HCT116 (cell line): ENCODE data around the gene HRK. TPM values are rescaled to one million over a fixed set of nuclear protein-coding genes. Genes with fewer than 3 reads are reported as not detected.

ENCODE experiments used
- ATAC-seq: fragments of 200-7000 bp; cut with Tn5 transposase; 2 replicates; pipeline ENCODE4 v1.9.1; 2020; ENCODE audit warnings: mild to moderate bottlenecking, moderate library complexity
- BruUV-seq: library from RNA; stranded (reverse); fragments of 400-500 nt; replicated peaks from 2 replicates; lab custom pipeline; 2021; lab: Mats Ljungman, UMichigan
- CTCF ChIA-PET: fragments of 300-600 bp; sonication (Branson Sonifier 250); formaldehyde crosslinking; loops from one replicate; lab custom pipeline; 2021; ENCODE audit warnings: antibody characterized with exemption; lab: Charles Lee
- POLR2A ChIA-PET: fragments of 300-600, 350-600 bp; sonication (Branson Sonifier 250); formaldehyde crosslinking; loops from one replicate; lab custom pipeline; 2021; ENCODE audit warnings: antibody characterized with exemption; lab: Charles Lee
- RAD21 ChIA-PET, 2 experiments: fragments of 300-600 bp; sonication (Branson Sonifier 250); formaldehyde crosslinking; loops; one replicate each; lab custom pipeline; 2023; ENCODE audit warnings: low total read pairs in 2 of 2; ENCODE audit not compliant: uncharacterized antibody in 2 of 2, unreplicated experiment in 2 of 2, low non-redundant PET in 1 of 2; lab: Charles Lee
- DNase-seq: peaks from one replicate; pipeline ENCODE4 v3.0.0-alpha.2; 2010; ENCODE audit warnings: low read depth, low spot score
- H2AFZ ChIP-seq: fragments of 200-600 bp; shearing (Covaris generic), sonication (generic); 2 replicates; pipeline ENCODE4 v1.6.1; 2017; ENCODE audit warnings: low read depth, mixed run types, mixed read lengths, antibody characterized with exemption, low read length; ENCODE audit not compliant: poor library complexity, severe bottlenecking
- H3K27ac ChIP-seq: 2 replicates; pipeline ENCODE4 v1.5.1; 2012; ENCODE audit warnings: low read depth, low read length
- H3K27me3 ChIP-seq: fragments of 200-600 bp; sonication (generic); 2 replicates; pipeline ENCODE4 v1.6.1; 2016; ENCODE audit warnings: mixed run types, low read length, mixed read lengths; ENCODE audit not compliant: insufficient read depth
- H3K36me3 ChIP-seq, 2 experiments: fragments of 200-500 bp in 1 of 2; fragments of 200-600 bp in 1 of 2; sonication (Bioruptor generic) in 1 of 2; sonication (generic) in 1 of 2; 2 replicates each; pipeline versions ENCODE4 v1.5.1 to v1.6.1; 2014 to 2016; ENCODE audit warnings: low read length in 2 of 2, inconsistent platforms in 1 of 2, mixed read lengths in 1 of 2, mixed run types in 1 of 2; ENCODE audit not compliant: insufficient read depth in 2 of 2, control insufficient read depth in 1 of 2
- H3K4me1 ChIP-seq, 2 experiments: fragments of 200-600 bp in 1 of 2; sonication (generic) in 1 of 2; 2 replicates each; pipeline versions ENCODE4 v1.5.1 to v1.6.1; 2012 to 2017; ENCODE audit warnings: low read length in 2 of 2, inconsistent platforms in 1 of 2, mild to moderate bottlenecking in 1 of 2, mixed read lengths in 1 of 2, mixed run types in 1 of 2, moderate library complexity in 1 of 2; ENCODE audit not compliant: insufficient read depth in 2 of 2, control insufficient read depth in 1 of 2
- H3K4me2 ChIP-seq: fragments of 200-600 bp; sonication (generic); 2 replicates; pipeline ENCODE4 v1.6.1; 2017; ENCODE audit warnings: mixed run types, low read length, mixed read lengths
- H3K4me3 ChIP-seq, 2 experiments: fragments of 200-600 bp in 1 of 2; sonication (generic) in 1 of 2; replicated peaks in 1 of 2; 2 replicates each; pipeline ENCODE4 v1.5.1; 2011 to 2016; ENCODE audit warnings: low read length in 2 of 2, control low read depth in 1 of 2, low read depth in 1 of 2, mild to moderate bottlenecking in 1 of 2, mixed read lengths in 1 of 2, mixed run types in 1 of 2
- H3K79me2 ChIP-seq: fragments of 200-600 bp; sonication (generic); 2 replicates; pipeline ENCODE4 v1.6.1; 2017; ENCODE audit warnings: mild to moderate bottlenecking, mixed run types, low read length, moderate library complexity, mixed read lengths; ENCODE audit not compliant: insufficient read depth
- H3K9ac ChIP-seq: fragments of 200-600 bp; sonication (generic); 2 replicates; pipeline ENCODE4 v1.6.1; 2016; ENCODE audit warnings: low read length, mixed read lengths
- H3K9me2 ChIP-seq: fragments of 200-600 bp; sonication (generic), shearing (Covaris generic); 2 replicates; pipeline ENCODE4 v1.6.1; 2017; ENCODE audit warnings: mixed run types, mild to moderate bottlenecking, moderate library complexity; ENCODE audit not compliant: insufficient read depth
- H3K9me3 ChIP-seq, 2 experiments: fragments of 200-500 bp in 1 of 2; fragments of 200-600 bp in 1 of 2; sonication (Bioruptor generic) in 1 of 2; sonication (generic) in 1 of 2; 2 replicates each; pipeline ENCODE4 v1.6.1; 2014 to 2017; ENCODE audit warnings: low read length in 2 of 2, mixed read lengths in 2 of 2, inconsistent platforms in 1 of 2, low read depth in 1 of 2, mild to moderate bottlenecking in 1 of 2, mixed run types in 1 of 2, moderate library complexity in 1 of 2; ENCODE audit not compliant: control insufficient read depth in 1 of 2, insufficient read depth in 1 of 2
- H4K20me1 ChIP-seq: fragments of 200-600 bp; sonication (generic), shearing (Covaris generic); 2 replicates; pipeline ENCODE4 v1.6.1; 2017; ENCODE audit warnings: mixed run types, mild to moderate bottlenecking, moderate library complexity; ENCODE audit not compliant: insufficient read depth
- CBX3 ChIP-seq: IDR thresholded peaks from 2 replicates; pipeline ENCODE4 v1.6.1; 2012; ENCODE audit warnings: low read depth
- CEBPB ChIP-seq: IDR thresholded peaks from 2 replicates; pipeline ENCODE4 v1.6.1; 2012; ENCODE audit warnings: low read depth
- EGR1 ChIP-seq: IDR thresholded peaks from 2 replicates; pipeline ENCODE4 v1.6.1; 2012; ENCODE audit warnings: low read depth
- EZH2phosphoT487 ChIP-seq: fragments of 200-600 bp; IDR thresholded peaks from 2 replicates; pipeline ENCODE4 v1.6.1; 2018; ENCODE audit warnings: antibody characterized with exemption, borderline replicate concordance
- FOSL1 ChIP-seq: IDR thresholded peaks from 2 replicates; pipeline ENCODE4 v1.6.1; 2012; ENCODE audit warnings: low read depth
- JUND ChIP-seq: IDR thresholded peaks from 2 replicates; pipeline ENCODE4 v1.6.1; 2012
- RAD21 ChIP-seq: IDR thresholded peaks from 2 replicates; pipeline ENCODE4 v1.6.1; 2012; ENCODE audit warnings: low read depth, mild to moderate bottlenecking
- SIN3A ChIP-seq: IDR thresholded peaks from 2 replicates; pipeline ENCODE4 v1.6.1; 2012; ENCODE audit warnings: low read depth
- SP1 ChIP-seq: IDR thresholded peaks from 2 replicates; pipeline ENCODE4 v1.6.1; 2012; ENCODE audit warnings: low read depth
- SRF ChIP-seq: IDR thresholded peaks from 2 replicates; pipeline ENCODE4 v1.6.1; 2012; ENCODE audit warnings: low read depth
- YY1 ChIP-seq: IDR thresholded peaks from 2 replicates; pipeline ENCODE4 v1.6.1; 2011; ENCODE audit warnings: low read length, low read depth, moderate library complexity, mild to moderate bottlenecking; ENCODE audit not compliant: insufficient replicate concordance; ENCODE audit errors: extremely low read depth
- ZFX ChIP-seq: fragments of 450-650 bp; IDR thresholded peaks from 2 replicates; pipeline ENCODE4 v1.6.1; 2017
- intact Hi-C: fragments of 100-400 bp; cut with micrococcal nuclease; formaldehyde crosslinking; loops from 2 replicates; pipeline ENCODE4 v1.10.0; 2022
- total RNA-seq: library from RNA; stranded (reverse); gene quantifications from one replicate; pipeline ENCODE4 v1.2.1, GENCODE V29; 2021; ENCODE audit not compliant: unreplicated experiment
- TF ChIP-seq, protein P1 (sequence below): IDR thresholded peaks from 2 replicates; pipeline ENCODE4 v1.6.1; 2012
- TF ChIP-seq, protein P2 (sequence below), 3 experiments: fragments of 200-600 bp in 1 of 3; sonication (generic) in 1 of 3; IDR thresholded peaks in 2 of 3; conservative IDR thresholded peaks in 1 of 3; 2 replicates each; pipeline ENCODE4 v1.5.1; 2012 to 2017; ENCODE audit warnings: low read depth in 2 of 3, low read length in 2 of 3, antibody characterized with exemption in 1 of 3, borderline replicate concordance in 1 of 3, control low read depth in 1 of 3, mild to moderate bottlenecking in 1 of 3, mixed read lengths in 1 of 3, mixed run types in 1 of 3, moderate library complexity in 1 of 3; ENCODE audit not compliant: insufficient read depth in 1 of 3
- TF ChIP-seq, protein P3 (sequence below): IDR thresholded peaks from 2 replicates; pipeline ENCODE4 v1.6.1; 2012
- TF ChIP-seq, protein P4 (sequence below): IDR thresholded peaks from 2 replicates; pipeline ENCODE4 v1.6.1; 2012; ENCODE audit warnings: low read depth

Gene HRK
- total RNA-seq, 1 experiment from 2014 or later = 4.3 TPM

DNA sequence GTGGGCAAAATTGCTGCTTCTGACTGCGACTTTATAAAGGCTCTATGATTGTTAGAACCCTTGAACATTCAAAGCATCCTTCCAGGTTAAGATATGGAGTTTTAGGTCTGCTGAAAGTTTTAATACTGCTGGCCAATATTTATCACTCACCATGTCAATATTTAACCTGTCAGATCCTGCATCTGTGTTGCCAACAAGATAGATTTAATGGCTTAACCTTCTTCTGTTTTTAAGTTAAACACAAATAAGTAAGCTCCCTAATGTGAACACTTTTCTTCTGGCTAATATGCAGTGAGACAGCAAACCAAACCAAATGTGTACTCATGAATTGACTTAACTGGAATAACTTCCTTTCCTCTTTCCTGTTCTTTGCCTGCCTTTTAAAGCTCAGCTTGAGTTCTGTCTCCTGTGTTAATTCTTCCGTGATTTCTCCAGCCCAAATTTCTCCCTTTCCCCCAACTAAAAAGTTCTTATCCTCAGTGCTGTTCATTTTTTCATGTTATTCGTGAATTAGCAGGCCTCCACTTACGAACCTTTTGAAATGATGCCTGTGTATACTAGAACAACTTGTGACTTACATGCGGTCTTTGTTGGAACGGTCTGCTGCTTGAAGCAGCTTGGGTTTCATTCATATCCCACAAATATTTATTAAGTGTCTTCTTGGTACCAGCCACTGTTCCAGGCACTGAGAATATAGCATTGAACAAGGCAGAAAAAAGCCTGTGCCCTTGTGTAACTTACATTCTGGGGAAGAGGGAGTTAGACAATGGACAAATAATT lies 38.7 kb upstream of the HRK start:
- no peaks in the 10 kb centered on the region for H3K9me2 ChIP-seq
- no peak overlapping the region for H3K4me2 ChIP-seq
- no TSS peak for BruUV-seq
- no peak overlapping the region for H3K9ac ChIP-seq
- ChIA-PET RAD21 (no interaction called here), CTCF (no interaction called here), POLR2A (no interaction called here)
- DNase-seq (no peak), ATAC-seq (no peak)
- no peaks in the 10 kb centered on the region for H3K27me3 ChIP-seq
- H3K79me2 ChIP-seq = peaks cover 11% of the 10 kb centered on the region
- TF ChIP-seq, protein P1, sequence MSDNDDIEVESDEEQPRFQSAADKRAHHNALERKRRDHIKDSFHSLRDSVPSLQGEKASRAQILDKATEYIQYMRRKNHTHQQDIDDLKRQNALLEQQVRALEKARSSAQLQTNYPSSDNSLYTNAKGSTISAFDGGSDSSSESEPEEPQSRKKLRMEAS = no peak
- TF ChIP-seq SRF (no peak), JUND (no peak), YY1 (no peak), ZFX (no peak), CBX3 (no peak), CEBPB (no peak), EGR1 (no peak), SIN3A (no peak), EZH2phosphoT487 (no peak), FOSL1 (no peak), SP1 (no peak), RAD21 (no peak)
- TF ChIP-seq, protein P2, sequence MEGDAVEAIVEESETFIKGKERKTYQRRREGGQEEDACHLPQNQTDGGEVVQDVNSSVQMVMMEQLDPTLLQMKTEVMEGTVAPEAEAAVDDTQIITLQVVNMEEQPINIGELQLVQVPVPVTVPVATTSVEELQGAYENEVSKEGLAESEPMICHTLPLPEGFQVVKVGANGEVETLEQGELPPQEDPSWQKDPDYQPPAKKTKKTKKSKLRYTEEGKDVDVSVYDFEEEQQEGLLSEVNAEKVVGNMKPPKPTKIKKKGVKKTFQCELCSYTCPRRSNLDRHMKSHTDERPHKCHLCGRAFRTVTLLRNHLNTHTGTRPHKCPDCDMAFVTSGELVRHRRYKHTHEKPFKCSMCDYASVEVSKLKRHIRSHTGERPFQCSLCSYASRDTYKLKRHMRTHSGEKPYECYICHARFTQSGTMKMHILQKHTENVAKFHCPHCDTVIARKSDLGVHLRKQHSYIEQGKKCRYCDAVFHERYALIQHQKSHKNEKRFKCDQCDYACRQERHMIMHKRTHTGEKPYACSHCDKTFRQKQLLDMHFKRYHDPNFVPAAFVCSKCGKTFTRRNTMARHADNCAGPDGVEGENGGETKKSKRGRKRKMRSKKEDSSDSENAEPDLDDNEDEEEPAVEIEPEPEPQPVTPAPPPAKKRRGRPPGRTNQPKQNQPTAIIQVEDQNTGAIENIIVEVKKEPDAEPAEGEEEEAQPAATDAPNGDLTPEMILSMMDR (IDR thresholded peaks at IDR 0.05 in 2 of 3, conservative IDR thresholded peaks at IDR 0.05 in 1 of 3; ENCODE audit: borderline replicate concordance in 1 of 3, insufficient read depth in 1 of 3, low read depth in 2 of 3, low read length in 2 of 3) = no peak
- TF ChIP-seq, protein P3, sequence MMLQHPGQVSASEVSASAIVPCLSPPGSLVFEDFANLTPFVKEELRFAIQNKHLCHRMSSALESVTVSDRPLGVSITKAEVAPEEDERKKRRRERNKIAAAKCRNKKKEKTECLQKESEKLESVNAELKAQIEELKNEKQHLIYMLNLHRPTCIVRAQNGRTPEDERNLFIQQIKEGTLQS = no peak
- TF ChIP-seq, protein P4, sequence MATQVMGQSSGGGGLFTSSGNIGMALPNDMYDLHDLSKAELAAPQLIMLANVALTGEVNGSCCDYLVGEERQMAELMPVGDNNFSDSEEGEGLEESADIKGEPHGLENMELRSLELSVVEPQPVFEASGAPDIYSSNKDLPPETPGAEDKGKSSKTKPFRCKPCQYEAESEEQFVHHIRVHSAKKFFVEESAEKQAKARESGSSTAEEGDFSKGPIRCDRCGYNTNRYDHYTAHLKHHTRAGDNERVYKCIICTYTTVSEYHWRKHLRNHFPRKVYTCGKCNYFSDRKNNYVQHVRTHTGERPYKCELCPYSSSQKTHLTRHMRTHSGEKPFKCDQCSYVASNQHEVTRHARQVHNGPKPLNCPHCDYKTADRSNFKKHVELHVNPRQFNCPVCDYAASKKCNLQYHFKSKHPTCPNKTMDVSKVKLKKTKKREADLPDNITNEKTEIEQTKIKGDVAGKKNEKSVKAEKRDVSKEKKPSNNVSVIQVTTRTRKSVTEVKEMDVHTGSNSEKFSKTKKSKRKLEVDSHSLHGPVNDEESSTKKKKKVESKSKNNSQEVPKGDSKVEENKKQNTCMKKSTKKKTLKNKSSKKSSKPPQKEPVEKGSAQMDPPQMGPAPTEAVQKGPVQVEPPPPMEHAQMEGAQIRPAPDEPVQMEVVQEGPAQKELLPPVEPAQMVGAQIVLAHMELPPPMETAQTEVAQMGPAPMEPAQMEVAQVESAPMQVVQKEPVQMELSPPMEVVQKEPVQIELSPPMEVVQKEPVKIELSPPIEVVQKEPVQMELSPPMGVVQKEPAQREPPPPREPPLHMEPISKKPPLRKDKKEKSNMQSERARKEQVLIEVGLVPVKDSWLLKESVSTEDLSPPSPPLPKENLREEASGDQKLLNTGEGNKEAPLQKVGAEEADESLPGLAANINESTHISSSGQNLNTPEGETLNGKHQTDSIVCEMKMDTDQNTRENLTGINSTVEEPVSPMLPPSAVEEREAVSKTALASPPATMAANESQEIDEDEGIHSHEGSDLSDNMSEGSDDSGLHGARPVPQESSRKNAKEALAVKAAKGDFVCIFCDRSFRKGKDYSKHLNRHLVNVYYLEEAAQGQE = no peak
- H3K27ac ChIP-seq = no peak overlapping the region
- H3K4me3 ChIP-seq = no peak overlapping the region
- H2AFZ ChIP-seq = no peak overlapping the region
- intact Hi-C loops = no loop called here
- no peaks in the 10 kb centered on the region for H4K20me1 ChIP-seq
- H3K36me3 ChIP-seq = no peaks in the 10 kb centered on the region
- no peaks in the 10 kb centered on the region for H3K9me3 ChIP-seq
- peaks cover 27 to 35% of the 10 kb centered on the region in 2 experiments for H3K4me1 ChIP-seq
